ENCODE results near the gene ANO8. TPM values are rescaled to one million over a fixed set of nuclear protein-coding genes. Genes with fewer than 3 reads are reported as not detected.

The ANO8 gene
- total and polyA plus RNA-seq, 2 of the 8 experiments (the other 6 are each of a cell fraction or from before 2014, with no cell fraction given) = 9.5 to 20.7 TPM

DNA sequence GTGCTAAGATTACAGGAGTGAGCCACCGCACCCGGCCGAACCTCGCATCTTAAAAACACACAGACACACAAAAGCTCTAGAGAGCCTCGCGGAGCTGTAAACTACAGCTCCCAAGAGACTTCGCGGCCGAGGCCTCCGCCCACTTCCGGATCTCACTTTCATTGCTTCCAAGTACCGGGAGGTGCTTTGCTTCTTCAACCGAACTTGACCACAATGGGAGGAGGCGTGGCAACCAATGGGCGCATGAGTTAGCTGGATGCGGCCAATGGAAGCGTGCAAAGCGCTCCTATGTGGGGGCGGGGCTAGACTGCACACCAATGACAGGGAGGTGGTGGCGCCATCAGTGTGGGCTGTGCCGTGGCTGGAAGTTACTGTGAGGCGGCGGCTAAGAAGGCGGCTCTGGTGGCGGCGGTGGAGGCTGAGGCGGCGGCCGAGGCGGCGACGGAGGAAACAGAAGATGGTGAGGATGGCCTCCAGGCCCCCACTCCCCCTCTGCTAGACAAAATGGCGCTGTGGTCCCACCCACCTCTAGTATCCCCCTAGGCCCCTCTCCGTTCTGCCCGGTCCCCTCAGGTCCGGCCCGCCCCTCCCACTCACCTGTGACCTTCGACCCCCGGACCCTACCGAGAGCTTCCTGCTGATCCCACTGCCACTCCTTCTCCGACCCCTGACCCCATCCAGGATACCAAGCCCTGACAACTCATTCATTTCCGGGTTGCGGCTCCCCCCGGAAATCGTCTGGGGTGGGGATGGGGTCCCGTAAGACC is 25.3 kb downstream of the ANO8 start, which contains the start of gene DDA1 (continued):
- TF ChIP-seq, protein P1, sequence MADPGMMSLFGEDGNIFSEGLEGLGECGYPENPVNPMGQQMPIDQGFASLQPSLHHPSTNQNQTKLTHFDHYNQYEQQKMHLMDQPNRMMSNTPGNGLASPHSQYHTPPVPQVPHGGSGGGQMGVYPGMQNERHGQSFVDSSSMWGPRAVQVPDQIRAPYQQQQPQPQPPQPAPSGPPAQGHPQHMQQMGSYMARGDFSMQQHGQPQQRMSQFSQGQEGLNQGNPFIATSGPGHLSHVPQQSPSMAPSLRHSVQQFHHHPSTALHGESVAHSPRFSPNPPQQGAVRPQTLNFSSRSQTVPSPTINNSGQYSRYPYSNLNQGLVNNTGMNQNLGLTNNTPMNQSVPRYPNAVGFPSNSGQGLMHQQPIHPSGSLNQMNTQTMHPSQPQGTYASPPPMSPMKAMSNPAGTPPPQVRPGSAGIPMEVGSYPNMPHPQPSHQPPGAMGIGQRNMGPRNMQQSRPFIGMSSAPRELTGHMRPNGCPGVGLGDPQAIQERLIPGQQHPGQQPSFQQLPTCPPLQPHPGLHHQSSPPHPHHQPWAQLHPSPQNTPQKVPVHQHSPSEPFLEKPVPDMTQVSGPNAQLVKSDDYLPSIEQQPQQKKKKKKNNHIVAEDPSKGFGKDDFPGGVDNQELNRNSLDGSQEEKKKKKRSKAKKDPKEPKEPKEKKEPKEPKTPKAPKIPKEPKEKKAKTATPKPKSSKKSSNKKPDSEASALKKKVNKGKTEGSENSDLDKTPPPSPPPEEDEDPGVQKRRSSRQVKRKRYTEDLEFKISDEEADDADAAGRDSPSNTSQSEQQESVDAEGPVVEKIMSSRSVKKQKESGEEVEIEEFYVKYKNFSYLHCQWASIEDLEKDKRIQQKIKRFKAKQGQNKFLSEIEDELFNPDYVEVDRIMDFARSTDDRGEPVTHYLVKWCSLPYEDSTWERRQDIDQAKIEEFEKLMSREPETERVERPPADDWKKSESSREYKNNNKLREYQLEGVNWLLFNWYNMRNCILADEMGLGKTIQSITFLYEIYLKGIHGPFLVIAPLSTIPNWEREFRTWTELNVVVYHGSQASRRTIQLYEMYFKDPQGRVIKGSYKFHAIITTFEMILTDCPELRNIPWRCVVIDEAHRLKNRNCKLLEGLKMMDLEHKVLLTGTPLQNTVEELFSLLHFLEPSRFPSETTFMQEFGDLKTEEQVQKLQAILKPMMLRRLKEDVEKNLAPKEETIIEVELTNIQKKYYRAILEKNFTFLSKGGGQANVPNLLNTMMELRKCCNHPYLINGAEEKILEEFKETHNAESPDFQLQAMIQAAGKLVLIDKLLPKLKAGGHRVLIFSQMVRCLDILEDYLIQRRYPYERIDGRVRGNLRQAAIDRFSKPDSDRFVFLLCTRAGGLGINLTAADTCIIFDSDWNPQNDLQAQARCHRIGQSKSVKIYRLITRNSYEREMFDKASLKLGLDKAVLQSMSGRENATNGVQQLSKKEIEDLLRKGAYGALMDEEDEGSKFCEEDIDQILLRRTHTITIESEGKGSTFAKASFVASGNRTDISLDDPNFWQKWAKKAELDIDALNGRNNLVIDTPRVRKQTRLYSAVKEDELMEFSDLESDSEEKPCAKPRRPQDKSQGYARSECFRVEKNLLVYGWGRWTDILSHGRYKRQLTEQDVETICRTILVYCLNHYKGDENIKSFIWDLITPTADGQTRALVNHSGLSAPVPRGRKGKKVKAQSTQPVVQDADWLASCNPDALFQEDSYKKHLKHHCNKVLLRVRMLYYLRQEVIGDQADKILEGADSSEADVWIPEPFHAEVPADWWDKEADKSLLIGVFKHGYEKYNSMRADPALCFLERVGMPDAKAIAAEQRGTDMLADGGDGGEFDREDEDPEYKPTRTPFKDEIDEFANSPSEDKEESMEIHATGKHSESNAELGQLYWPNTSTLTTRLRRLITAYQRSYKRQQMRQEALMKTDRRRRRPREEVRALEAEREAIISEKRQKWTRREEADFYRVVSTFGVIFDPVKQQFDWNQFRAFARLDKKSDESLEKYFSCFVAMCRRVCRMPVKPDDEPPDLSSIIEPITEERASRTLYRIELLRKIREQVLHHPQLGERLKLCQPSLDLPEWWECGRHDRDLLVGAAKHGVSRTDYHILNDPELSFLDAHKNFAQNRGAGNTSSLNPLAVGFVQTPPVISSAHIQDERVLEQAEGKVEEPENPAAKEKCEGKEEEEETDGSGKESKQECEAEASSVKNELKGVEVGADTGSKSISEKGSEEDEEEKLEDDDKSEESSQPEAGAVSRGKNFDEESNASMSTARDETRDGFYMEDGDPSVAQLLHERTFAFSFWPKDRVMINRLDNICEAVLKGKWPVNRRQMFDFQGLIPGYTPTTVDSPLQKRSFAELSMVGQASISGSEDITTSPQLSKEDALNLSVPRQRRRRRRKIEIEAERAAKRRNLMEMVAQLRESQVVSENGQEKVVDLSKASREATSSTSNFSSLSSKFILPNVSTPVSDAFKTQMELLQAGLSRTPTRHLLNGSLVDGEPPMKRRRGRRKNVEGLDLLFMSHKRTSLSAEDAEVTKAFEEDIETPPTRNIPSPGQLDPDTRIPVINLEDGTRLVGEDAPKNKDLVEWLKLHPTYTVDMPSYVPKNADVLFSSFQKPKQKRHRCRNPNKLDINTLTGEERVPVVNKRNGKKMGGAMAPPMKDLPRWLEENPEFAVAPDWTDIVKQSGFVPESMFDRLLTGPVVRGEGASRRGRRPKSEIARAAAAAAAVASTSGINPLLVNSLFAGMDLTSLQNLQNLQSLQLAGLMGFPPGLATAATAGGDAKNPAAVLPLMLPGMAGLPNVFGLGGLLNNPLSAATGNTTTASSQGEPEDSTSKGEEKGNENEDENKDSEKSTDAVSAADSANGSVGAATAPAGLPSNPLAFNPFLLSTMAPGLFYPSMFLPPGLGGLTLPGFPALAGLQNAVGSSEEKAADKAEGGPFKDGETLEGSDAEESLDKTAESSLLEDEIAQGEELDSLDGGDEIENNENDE (IDR thresholded peaks at IDR 0.05; ENCODE audit: insufficient replicate concordance, low read length) = no peak
- TF ChIP-seq CBX5 (IDR thresholded peaks at IDR 0.05; ENCODE audit: low read depth, low read length) = no peak
- TF ChIP-seq RXRA (IDR thresholded peaks at IDR 0.05; ENCODE audit: insufficient read depth, low read depth, low read length) = no peak
- no peak for TF ChIP-seq CTBP2 (IDR thresholded peaks at IDR 0.05; ENCODE audit: borderline replicate concordance, insufficient read depth, insufficient read length, low read length)
- TF ChIP-seq PHF8 (conservative IDR thresholded peaks at IDR 0.05; ENCODE audit: low read depth, low read length) = peak; percentile 68
- no peak; the same call in none of the 2 replicates for TF ChIP-seq YY1 (IDR thresholded peaks at IDR 0.05; ENCODE audit: low read depth, low read length)
- TF ChIP-seq RAD21 (IDR thresholded peaks at IDR 0.05 in 1 of 2, conservative IDR thresholded peaks at IDR 0.05 in 1 of 2; ENCODE audit: low read depth in 2 of 2, low read length in 2 of 2) = no peak
- TF ChIP-seq NANOG (IDR thresholded peaks at IDR 0.05; ENCODE audit: insufficient read depth, low read depth, low read length, poor library complexity, severe bottlenecking) = no peak
- TF ChIP-seq ZNF274 (IDR thresholded peaks at IDR 0.05; ENCODE audit: borderline replicate concordance, extremely low read depth, low read length) = no peak

Data from H1 (cell line).